ENCODE results near the gene FMO5.
A peak's percentile ranks its signal among the peaks of the same experiment; 100 is the strongest.
"Not testable (repeated sequence)": the region's sequence is repeated elsewhere in the genome, so short reads cannot be mapped to it uniquely, and the experiment has no call there.

Gene FMO5

DNA sequence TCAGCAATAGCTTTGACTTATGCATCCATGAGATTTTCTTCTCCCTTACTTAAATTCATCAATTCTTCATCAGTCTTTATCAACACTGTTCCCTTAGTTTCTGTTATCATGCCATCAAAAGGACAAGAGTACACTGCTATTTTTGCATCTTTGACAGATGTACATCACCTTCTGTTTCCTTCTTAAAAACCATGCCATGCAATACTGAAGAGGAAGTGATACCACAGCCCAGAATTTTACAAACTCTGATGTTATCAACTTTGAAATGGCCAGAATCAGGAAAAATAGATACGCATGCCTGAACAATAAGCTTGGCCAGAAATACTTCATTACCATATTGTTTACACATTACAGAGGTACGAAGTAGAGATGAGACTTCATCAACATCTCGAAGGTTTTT lies 21.1 kb downstream of the FMO5 start:
- no peak for DNase-seq

DNA sequence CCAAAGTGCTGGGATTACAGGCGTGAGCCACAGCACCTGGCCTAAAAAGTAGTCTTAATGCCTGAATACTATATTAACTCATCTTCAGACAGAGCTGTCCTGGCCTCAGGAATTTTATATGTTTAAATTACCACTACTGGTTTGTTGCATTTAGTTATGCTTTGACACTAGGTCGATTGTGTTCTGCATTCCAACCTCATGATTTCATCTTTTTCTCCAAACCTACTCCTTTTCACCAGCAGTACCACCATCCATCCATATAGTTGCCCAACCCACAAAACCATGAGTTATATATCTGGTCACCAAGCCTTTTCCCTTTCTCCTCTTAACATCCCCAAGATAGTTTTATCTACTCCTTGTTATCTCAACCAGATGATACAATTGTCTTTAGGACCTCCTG lies 22.6 kb downstream of the FMO5 start:
- peak; percentile 24 for DNase-seq

DNA sequence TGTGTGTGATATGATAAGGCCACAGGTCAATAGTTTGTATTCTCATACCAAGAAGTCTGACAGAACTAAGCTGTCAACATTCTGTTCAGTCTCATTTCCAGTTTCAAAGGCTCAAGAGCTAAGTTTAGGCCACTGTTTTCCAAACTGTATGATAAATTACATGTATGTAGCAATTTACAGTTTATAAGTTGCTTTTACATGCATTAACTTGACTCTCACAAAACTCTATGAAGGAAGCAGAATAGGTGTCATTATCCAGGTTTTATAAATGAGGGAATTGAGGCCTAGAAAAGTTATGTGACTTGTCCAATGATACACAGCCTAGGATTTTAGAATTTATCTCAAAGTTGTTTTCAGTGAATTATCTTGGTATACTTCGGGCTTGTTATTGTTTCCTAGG lies 23.4 kb downstream of the FMO5 start:
- DNase-seq: no peak

DNA sequence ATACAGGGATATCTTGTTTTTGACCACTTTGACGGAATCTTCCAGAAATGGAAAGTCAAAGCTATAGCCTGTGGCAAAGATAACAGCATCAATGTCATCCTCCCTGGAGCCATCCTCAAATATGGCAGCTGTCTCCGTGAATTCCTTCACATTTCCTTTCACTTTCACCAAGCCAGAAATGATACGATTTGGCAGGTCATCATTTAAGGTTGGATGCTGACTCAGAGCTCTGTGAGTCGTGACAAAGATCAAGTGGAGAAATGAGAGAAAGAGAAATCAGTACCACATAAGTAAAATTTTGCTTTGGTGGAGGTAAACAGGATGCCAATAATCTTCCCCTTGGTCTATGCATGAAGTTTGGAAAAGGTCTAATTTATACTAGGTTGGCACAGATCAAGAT lies 23.9 kb downstream of the FMO5 start:
- DNase-seq: peak; percentile 20

DNA sequence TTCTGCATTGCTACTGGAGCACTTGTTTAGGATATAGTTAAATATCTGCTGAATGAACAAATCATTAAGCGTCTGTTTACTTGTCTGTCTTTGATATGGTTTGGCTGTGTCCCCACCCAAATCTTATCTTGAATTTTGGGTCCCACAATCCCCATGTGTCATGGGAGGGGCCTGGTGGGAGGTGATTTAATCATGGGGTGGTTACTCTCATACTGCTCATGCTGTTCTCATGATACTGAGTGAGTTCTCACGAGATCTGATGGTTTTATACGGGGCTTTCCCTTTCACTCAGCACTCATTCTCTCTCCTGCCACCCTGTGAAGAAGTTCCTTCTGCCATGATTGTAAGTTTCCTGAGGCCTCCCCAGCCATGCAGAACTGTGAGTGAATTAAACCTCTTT lies 27.8 kb downstream of the FMO5 start:
- not testable (repeated sequence) for DNase-seq

DNA sequence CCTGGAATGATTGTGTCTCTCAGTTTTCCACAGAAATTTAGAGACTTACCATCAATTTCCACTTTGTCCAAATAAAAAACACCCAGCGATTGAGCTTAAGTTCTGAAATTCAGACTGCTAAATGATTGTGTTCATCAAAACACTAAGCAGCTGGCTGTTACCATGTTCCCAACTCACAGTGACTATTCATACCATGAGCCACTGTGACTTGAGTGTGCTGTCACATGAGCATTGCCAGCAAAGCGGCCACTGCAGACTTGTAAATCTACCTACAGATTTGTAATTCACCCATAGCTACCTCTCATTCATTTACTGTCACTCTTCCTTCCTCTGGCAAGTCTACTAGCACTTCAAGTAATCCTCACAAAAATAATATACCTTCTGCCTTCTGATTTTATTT lies 35.6 kb downstream of the FMO5 start:
- DNase-seq: no peak

DNA sequence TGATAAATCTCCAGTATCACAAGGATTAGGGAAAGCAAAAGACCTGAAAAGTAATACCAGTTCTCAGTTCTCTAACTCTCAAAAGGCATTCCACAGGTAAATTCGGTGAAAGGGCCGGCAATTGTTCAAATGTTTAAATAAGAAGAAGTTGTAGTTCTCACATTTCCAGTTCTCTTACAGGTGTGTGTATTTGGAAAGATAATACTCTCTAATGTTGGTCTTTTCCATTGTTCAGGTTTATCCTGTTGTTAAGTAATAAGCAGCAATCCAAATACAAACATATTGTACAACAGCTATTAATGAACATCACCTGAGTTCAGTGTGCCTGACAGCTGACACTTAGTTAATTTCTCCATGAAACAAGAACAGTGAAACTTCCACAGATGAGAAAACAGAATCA lies 39.7 kb downstream of the FMO5 start:
- DNase-seq: no peak

DNA sequence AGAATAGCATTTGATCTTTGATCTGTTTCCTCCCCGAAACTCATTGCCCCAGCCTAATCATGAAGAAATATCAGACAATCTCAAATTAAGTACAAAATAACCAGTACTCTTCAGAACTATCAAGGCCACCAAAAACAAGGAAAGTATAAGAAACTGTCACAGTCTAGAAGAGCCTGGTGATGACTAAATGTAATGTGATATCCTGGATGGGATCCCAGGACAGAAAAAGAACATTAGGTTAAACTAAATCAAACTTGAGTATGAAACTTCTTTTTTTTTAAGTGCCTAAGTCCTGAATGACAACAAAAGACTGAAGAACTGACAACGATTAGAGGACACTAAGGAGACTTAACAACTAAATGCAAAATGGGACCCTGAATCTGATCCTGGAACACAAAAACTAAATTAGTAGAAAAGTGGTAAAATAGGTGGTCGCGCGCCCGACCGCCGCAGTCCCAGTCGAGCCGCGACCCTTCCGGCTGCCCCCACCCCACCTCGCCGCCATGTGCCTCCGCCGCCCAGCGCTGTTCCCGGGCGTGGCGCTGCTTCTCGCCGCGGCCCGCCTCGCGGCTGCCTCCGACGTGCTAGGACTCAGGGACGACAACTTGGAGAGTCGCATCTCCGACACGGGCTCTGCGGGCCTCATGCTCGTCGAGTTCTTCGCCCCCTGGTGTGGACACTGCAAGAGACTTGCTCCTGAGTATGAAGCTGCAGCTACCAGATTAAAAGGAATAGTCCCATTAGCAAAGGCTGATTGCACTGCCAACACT lies 47.3 kb downstream of the FMO5 start:
- DNase-seq: no peak

DNA sequence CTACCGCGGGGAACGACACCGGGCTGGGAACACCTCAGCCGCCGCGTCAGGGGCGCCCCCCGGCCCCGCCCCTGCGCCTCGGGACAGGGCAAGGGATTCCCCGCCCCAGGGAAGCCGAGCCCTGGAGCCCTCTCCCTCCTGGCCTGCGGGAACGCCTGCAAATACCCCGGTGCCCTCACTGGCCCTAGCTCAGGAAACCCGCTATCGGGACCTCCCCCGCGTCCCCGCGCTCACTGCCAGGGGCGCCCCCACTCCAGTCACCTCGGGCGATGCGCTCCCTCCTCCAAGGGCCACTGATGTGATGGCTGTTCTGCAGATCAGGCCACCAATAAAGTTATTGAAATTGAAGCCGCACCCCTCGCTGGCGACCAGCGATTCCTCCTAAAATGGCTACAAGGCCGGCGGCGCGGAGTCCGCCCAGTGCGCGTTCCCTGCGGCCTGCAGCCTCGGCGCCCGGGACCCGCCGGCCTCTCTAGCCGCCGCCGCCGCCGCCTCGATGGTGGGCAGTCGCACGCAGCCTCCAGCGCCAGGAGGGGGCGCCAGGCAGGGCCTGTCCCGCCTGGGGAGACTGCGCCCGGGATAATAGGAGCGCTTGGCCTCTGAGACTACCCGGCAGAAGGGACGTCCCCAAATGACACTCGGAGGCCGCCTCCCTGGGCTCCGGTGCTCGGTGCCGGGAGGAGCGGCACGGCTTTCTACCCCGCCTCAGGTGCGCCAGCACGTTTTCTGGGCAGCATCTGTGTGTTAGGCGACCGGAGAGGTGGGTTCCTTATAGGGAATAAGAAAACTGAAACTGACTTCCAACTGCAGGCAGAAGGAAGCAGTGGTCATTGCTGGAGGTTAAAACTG lies 52.7 kb downstream of the FMO5 start, which contains the start of gene PRKAB2:
PRKAB2 (minus strand) TSS at position 303 of the 849 bp plus-strand sequence. CDS start 326 bp downstream, outside the sequence.
- DNase-seq: peak; percentile 94

DNA sequence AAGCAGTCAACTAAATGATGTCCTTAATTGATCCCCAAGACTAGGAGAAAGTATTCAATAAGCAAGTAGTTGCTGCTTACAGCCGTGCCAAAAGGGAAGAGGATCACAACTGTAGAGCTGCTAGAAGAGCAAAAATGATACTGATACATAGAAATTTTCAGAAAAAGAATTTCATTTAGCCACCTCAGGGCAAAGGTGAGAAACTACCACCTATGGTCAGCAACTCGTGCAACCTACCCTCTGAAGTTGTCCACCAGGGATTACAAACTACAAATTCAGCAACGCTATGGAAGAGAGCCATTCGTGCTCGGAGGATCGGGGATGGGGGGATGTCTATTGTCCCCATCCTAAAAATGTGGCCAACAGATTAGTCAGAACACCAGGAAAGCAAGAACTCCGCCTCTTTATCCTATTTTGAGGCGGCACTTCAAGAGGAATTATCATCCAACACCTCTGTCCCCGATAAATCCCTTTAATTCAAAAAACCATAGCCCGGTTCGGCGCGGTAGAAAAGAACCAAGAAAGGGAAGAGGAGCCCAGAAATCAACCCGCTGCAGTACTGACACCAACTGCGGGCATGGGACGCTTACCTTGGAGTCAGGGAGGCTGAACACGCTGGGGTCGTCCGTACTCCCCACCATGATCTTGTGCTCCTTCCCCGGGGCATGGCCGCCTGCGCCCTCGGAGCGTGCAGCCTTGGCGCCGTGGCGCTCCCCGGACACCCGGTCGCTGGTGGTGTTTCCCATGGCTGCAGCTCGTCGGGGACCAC lies 53.6 kb downstream of the FMO5 start:
- DNase-seq: peak; percentile 29

DNA sequence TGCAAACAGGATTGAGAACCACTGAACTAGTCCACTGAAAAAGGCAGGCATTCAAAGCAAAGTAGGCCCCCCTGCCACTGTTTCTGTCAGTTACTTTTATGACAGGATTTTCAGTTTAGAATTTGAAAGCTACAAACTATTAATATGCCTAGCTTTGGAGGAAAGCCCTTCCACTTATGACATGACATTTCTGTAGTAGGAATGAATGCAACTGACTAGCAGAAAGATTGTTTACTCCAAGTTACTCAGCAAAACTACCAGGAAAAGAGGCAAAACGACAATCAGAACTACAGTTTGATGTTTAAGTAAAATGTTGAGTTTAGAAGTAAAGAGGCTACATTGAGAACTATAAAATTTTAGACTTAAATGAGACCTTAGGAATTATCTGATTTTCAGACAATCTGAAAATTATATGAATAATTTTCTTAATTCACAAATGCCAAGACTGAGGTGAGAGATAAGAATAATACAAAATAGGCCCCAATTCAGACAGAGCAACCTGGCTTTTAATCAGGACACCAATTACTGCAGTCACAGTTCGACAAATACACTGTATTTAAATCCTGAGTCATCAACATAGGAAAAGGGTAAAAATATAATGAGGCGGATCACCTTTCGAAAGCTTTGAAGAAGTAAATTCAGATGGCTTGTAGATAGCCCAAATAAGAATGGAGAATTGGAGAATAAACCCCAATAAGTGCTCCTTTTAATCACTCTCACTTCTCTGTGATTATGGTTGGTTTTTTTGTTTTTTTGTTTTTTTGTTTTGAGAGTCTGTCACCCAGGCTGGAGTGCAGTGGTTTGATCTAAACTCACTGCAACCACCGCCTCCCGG lies 55.1 kb downstream of the FMO5 start:
- no peak for DNase-seq

DNA sequence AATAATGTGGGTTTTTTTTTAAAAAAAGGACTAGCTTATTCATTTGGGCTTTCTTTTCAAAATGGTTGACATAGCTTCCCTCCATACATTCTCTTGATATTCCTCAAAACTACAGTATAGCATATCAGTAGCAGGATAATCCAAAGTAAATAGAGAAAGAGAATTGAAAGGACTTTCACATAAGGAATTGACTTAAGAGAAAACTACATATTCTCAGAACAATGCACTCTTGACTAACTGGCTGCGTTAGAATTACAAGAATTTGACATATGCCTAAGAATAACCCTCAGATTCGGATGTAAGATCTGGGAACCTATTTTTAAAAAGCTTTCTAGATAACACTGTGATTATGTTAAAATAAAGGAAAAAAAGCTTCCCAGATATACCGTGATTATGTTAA lies 56.0 kb downstream of the FMO5 start:
- DNase-seq: no peak

DNA sequence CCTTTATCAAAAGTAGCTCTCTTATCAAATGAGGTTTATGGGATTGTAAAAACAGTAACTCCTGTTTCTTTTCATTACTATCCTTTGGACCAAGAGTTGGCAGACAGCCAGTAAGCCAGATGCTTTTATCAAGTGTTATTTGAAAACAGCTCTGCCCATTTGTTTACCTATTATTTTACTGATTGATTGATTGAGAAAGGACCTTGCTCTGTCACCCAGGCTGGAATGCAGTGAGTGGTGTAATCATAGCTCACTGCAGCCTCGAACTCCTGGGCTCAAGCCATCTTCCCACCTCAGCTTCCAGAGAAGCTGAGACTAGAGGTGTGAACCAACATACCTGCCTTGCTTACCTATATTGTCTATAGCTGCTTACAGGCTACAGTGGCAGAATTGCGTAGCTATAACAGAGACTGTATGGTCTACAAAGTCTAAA lies 56.5 kb downstream of the FMO5 start:
- DNase-seq: peak; percentile 26

DNA sequence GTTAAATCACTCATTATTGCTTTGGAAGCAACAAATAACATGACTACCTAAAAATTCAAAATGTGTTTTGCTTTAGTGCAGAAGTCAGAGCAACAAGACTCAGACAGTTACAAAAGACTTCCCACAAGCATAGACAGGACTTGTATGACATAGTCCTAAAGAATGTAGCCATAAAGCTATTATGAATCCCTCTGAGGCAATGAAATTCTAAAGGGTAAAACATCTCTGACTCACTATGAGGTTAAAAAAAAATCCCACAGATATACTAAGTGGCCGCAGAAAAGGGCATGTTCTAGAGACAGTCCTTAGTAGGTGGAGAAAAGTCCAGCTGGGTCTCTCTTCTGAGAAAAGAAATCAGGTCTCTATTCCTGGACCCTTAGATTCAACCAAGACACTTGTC lies 57.8 kb downstream of the FMO5 start:
- peak; percentile 94 for DNase-seq

DNA sequence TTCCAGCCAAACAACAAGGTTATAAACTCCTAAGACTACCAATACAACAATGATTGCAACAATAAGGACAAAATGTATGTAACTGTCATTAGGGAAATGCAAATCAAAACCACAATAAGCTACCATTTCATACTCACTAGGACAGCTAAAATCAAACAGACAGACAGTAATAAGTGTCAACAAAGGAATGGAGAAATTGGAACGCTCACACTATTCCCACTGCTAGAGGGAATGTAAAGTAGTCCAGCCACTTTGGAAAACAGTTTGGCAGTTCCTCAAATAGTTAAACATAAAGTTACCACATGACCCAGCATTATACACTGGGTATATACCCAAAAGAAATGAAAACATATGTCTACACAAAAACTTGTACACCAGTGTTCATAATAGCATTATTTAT lies 62.1 kb downstream of the FMO5 start:
- DNase-seq: no peak

DNA sequence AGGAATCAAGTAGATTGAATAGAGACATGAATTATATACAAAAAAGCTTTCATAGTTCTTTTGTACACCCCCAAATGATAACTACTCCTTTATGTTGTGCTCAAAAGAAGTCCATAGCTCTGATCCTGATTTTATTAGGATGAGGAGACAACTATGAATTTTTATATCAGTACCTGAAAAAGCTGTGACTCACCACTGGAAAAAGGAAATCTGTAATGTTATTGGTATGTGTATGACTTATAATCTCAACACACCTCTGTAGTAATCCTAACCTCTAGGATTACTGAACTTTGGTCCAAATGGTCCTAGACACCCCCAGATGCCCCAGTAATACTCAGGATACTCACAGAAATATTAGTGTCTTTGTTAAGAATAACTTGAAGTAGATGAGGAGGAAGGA lies 63.0 kb downstream of the FMO5 start:
- DNase-seq: no peak

DNA sequence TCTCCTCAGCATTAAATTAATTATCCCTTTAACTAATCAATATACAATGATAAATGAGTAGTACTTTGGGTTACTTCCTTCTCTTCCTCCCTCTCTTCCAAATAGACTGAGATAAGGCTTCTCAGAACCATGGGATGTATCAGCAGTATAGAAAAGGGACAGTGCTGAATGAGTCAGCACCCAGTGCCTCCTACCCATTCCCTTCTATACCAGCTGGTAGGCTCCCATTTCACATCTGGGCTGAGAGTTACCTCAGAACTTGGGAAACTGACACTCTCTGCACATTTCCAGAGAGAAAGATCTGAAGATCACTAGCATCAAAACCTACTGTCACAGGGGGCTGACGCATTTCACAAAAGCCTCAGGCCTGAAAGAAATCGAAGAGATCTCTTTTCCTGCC lies 68.0 kb downstream of the FMO5 start:
- DNase-seq: not testable (repeated sequence)

DNA sequence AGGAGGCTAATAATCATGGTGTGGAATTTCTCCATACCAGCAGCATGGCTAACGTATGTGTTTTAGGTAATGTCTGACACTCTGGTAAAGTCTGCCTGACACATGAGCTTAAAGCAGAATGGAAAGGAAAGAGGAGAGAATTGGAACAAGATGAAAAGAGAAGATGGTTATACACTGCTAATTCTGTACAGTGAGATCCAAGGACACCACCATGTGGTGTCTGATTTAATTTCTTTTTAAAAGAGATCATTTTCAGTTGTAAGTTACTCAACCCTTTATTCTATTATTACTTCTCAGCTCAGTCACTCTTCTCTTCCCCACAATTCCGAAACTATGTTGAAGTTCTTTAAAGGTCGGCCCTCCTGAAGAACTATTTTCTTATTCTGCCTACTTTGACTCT lies 68.5 kb downstream of the FMO5 start:
- DNase-seq: no peak

DNA sequence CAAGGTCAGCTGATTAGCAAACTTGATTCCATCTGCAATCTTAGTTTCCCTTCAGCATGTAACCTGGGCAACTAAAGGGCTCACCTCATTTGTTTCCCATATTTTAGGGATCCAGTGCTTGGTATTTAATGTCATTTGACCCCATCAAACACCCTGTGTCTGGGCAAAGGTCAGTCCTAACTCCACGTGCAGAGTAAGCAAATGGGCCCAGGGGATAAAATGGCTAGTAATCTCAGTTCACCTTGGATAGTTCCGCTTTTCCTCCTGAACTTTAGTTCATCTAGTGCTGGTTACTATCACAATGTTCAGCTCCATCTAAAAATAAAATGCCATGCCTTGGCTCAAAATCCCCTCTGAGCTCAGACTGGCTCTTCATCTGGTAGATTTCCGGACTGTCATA lies 72.4 kb downstream of the FMO5 start:
- no peak for DNase-seq

DNA sequence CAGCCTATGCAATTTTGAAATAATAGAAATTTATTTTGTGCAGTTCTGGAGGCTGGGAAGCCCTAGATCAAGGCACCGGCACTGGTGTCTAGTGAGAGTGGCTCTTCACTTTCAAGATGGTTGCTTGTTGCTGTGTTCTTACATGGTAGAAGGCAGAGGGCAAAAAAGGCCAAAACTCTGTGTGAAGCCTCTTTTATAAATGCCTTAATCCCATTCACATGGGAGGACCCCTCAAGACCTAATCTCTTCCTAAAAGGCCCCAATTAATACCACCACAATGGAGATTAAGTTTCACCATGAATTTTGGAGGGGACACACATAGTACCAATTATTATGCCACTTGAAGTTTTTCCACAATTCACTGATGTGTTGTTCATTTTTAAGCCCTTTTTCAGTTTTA lies 73.9 kb downstream of the FMO5 start:
- no peak for DNase-seq

DNA sequence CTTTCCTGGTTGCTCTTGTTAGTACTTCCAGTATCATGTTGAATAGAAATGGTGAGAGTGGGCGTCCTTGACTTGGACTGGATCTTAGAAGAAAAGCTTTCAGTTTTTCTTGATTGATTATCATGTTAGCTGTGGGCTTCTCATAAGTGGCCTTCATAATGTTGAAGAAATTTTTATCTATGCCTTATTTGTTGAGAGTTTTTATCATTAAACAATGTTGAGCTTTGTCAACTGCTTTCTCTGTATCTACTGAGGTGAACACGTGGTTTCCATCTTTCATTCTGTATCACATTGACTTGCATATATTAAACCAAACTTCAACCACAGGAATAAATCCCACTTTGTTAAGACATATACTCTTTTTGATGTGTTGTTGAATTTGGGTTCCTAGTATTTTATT lies 82.3 kb downstream of the FMO5 start:
- no peak for DNase-seq

Data from kidney glomerular epithelial cell (primary cell).